ENCODE measurements around the gene METTL6.
"Not testable (repeated sequence)": the region's sequence is repeated elsewhere in the genome, so short reads cannot be mapped to it uniquely, and the experiment has no call there.

The METTL6 gene

DNA sequence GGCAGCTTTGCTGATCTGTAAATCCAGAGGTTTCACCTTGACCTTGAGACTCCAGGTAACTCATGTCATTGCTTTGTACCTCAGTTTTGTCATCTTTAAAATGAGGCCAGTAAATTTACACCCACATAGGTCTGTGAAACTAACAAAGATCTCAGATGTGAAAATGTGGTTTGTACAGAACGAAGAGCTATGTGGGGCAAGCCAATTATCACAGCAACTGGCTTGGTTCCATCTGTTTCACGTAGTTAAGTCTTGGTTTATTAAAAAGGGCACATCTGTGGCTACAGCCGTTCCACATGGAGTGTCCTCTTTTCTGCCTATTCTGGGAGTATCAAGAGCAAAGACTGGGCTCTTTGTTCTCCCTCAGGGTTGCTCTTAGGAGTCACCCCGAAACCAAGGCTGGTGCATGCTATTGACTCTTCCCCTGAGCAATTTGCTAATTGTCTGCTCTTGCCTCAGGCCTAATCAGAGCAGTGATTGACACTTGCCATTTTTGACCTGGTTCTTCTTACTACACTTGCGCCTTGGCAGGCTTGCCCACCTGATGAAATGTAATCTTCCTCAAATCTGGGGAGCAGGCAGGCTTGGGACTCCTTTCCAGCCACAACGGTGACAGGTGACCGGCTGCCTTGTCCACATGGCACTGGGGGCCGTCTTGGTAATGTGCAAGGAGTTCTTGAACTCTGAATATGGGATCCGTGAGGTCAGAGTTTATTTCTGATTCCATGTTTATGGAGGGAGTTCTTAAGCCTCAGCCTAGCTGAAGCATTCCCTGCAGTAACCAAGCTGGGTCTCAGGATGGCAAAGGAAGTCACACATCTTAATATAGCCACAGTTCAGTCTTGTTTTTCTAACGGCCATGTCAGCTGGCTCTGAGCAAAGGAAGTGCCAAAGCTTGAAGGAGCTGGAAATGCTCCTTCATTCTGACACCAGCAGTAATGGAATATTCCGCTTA lies 40.2 kb upstream of the METTL6 start:
- TF ChIP-seq, protein P1, sequence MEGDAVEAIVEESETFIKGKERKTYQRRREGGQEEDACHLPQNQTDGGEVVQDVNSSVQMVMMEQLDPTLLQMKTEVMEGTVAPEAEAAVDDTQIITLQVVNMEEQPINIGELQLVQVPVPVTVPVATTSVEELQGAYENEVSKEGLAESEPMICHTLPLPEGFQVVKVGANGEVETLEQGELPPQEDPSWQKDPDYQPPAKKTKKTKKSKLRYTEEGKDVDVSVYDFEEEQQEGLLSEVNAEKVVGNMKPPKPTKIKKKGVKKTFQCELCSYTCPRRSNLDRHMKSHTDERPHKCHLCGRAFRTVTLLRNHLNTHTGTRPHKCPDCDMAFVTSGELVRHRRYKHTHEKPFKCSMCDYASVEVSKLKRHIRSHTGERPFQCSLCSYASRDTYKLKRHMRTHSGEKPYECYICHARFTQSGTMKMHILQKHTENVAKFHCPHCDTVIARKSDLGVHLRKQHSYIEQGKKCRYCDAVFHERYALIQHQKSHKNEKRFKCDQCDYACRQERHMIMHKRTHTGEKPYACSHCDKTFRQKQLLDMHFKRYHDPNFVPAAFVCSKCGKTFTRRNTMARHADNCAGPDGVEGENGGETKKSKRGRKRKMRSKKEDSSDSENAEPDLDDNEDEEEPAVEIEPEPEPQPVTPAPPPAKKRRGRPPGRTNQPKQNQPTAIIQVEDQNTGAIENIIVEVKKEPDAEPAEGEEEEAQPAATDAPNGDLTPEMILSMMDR (conservative IDR thresholded peaks at IDR 0.05; ENCODE audit: control insufficient read depth, insufficient read depth, low read depth, low read length) = no peak
- H3K4me3 ChIP-seq (ENCODE audit: control insufficient read depth, low read depth, low read length) = no peak overlapping the region
- DNase-seq (ENCODE audit: low read depth) = no peak

DNA sequence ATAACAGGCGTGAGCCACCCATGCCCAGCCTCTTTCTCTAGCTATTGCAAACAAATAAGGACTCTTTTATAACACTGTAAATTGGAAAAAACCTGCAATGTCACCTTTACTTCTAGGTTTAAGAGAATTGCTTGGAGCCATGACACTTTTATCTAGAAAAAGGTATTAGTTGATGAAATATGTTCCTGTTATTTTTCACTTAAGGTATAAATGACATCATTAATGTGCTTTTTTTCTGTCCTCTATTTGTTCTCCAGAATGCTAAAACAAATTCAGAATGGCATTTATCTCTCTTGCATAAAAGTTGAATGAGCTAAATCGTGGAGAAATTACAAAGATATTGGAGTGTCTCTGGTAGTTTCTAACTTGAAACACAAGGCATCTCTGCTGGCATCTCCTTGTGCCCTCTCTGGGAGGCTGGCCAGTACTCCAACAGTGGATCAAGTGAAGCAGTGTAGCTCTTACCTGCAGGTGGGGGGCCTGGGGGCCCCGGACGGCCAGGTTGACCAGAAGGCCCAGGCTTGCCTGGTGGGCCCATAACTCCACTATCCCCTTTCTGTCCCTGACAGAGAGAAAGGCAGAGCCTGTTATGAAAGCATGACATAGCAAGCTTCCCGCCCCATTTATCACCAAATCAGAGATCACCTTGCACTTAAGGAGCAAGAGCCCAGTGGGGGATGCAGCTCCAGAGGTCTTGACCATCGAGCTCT lies 38.7 kb upstream of the METTL6 start:
- no peak for DNase-seq (ENCODE audit: low read depth)
- H3K4me3 ChIP-seq (ENCODE audit: control insufficient read depth, low read depth, low read length) = no peak overlapping the region
- TF ChIP-seq, protein P1 (conservative IDR thresholded peaks at IDR 0.05; ENCODE audit: control insufficient read depth, insufficient read depth, low read depth, low read length) = no peak

DNA sequence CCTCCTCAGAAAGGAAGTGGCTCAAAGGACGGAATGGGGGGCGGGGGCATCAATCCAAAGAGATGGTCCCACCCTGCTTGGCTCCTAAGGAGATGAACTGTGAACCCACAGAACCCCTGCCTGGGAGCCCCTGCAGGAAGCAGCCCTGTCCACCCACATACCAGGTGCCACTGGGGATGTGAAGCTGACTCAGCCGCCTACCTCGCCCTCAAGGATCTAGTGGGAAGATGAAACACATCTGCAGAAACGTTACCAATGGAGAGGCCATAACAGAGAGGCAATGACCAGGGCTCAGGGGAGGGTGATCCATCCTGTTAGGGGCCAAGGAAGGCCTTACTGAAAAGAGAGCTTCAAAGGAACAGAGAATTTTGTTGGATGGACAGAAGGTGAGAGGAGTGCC lies 35.1 kb upstream of the METTL6 start:
- TF ChIP-seq, protein P1 (conservative IDR thresholded peaks at IDR 0.05; ENCODE audit: control insufficient read depth, insufficient read depth, low read depth, low read length) = no peak
- no peak for DNase-seq (ENCODE audit: low read depth)
- no peak overlapping the region for H3K4me3 ChIP-seq (ENCODE audit: control insufficient read depth, low read depth, low read length)

DNA sequence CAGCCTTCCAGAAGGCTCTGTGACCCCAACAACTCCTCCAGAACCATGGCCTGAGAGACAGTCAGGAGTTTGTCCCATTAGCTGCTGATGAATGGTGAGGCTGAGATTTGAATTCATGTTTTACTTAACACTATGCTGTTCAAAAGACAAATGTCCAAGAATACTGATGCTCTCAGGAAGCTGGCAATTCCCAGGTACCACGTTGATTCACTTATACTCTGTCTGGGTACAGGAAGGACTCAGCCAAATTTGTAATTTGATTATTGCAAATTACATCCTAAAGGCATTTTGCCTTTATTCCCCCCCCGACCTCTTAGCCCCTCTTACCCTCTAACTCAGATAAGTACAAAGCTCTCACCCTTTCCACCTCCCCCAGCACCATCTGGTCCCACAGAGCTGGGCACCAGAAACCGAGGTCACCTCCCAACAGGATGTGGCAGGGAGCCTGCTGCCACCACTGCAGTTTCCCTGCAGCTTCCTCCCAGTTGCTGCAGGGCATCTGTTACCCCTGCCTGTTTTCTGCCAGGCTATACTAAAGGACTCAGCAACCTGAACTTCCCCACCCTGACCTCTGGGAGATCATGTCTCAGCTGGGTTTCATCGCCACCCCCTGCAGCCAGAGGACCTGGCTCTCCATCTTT lies 33.7 kb upstream of the METTL6 start:
- no peak overlapping the region for H3K4me3 ChIP-seq (ENCODE audit: control insufficient read depth, low read depth, low read length)
- DNase-seq (ENCODE audit: low read depth) = no peak
- TF ChIP-seq, protein P1 (conservative IDR thresholded peaks at IDR 0.05; ENCODE audit: control insufficient read depth, insufficient read depth, low read depth, low read length) = no peak

DNA sequence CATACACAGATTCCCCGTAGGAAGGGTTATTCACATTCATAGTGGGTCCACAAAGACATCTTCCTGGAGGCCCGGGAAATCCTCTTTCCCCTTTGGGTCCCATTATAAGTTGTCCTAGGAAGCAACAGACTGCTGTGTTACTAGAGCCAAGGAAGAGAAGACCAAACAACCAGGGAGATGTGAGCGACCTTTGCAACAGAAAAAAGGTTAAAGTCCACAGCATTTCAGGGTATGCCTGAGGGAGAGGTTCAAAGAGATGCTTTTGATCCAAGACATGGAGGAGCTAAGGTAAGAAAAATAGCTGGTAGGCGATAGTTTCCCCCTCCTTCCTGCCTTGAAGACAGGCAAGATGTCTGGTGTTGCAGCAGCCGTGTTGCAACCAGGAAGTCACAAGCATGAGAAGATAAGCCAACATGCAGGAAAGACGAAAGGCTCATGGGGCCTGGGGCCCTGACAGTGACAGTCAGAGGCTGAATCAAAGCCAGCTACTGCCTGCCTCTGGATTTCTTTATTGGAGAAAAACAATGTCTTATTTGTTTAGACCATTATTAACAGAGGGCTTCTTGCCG lies 31.0 kb upstream of the METTL6 start:
- H3K4me3 ChIP-seq (ENCODE audit: control insufficient read depth, low read depth, low read length) = no peak overlapping the region
- TF ChIP-seq, protein P1 (conservative IDR thresholded peaks at IDR 0.05; ENCODE audit: control insufficient read depth, insufficient read depth, low read depth, low read length) = no peak
- no peak for DNase-seq (ENCODE audit: low read depth)

DNA sequence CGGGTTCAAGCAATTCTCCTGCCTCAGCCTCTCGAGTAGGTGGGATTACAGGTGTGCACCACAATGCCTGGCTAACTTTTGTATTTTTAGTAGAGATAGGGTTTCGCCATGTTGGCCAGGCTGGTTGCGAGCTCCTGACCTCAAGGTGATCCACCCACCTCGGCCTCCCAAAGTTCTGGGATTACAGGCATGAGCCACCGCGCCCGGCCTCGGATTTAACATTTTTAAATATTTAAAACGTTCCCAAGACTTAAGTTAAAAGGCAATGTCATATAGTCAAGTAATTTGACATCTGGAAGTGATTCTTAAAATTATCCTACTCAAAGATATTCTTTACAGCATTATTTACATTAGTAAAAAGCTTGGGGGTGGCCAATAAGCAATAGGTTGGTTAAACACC lies 29.6 kb upstream of the METTL6 start:
- not testable (repeated sequence) for H3K4me3 ChIP-seq (ENCODE audit: control insufficient read depth, low read depth, low read length)

More for the DNA sequence above, 29.6 kb upstream of the METTL6 start:
- DNase-seq (ENCODE audit: low read depth) = not testable (repeated sequence)
